Measurements from ENCODE around the gene LEAP2.

The LEAP2 gene

GRCh38 chr5:132883261-132883834 is 9.9 kb downstream of the LEAP2 start:
- peak; percentile 31 for DNase-seq

- no peak for DNase-seq
Observed at GRCh38 chr5:132884548-132884947, 11.1 kb downstream of the LEAP2 start.

- peak; percentile 62 for DNase-seq
Observed at GRCh38 chr5:132886064-132886823, 12.8 kb downstream of the LEAP2 start.

- no peak for DNase-seq
Observed at GRCh38 chr5:132887283-132887682, 13.8 kb downstream of the LEAP2 start.

DNA sequence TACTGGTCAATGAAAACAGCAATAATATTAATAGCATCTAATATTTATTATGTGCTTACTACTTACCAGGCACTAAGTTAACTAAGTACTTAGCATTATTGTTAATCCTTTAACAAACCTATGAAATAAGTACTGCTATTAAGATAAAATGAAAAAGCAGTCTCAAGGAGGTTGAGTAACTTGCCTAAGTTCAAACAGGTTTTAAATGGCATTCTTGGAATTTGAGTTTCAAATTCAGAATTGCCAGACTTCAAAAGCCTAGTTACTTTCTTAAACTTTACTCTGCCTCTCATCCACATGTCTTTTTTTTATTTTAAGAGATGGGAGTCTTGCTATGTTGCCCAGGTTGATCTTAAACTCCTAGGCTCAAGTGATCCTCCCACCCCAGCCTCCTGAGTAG is 16.0 kb downstream of the LEAP2 start:
- no peak for DNase-seq

DNA sequence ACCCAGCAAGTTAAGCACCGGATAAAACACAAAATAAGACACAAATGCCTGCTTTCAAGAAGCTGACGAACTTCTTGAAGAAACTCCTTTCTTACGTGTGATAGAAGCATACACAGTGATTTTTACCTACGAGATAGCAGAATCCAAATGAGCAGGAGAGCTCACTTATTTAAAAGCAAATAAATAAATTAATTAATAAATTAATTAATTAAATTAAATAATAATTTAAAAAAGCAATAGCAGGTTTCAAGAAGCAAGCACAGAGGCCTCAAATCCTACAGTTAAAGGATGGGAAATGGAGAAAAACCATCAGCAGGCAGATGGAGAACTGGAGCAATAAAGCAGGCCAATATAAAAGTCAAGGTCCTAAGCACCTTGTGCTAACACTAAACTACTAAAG is 17.3 kb downstream of the LEAP2 start:
- no peak for DNase-seq

DNA sequence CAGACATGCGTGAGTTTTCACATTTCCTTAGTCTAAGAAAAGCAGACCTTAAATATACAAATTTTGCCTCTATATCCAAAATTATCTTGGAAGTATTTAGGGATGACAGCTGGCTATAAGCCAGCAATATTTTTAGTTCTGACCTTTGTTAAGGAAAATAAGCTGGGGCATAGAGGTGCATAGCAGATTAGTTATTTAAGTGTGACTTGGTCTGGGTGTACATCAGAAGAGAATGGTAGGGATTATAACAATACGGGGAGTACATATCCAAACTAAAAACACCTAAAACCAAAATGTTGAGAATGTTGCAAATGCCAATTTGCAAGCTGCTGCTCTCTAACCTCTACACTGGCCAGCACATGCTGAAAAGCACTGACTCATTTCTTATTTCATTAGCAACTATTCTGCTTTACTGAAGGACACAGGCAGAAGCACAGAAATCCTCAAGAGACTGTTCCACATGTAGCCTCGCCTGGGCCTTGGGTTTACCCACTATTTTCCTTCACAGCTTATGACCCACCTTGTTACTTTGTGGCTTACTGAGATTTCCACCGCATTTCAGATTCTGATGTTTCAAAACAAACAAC is 22.3 kb downstream of the LEAP2 start:
- DNase-seq, result no peak

- DNase-seq, result no peak
Observed at GRCh38 chr5:132896685-132897084, 23.2 kb downstream of the LEAP2 start.

DNA sequence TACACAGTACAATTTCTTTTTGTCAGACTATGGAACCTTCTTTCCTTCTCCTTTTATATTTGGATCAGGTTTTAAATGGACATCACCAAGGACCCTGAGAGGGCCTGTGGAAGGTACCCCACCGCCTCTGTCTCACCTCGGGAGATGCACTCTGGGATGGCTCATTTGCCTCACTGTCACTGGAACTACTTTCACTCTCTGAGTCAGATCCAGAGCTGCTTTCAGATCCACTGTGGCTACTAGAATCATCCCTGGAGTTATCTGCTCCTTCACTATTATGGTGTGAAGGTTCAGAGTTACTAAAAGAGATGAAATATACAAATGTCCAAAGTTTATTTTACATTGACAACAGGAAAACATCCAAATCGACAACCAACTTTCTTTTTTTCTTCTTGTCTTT is 24.6 kb downstream of the LEAP2 start:
- no peak for DNase-seq

DNA sequence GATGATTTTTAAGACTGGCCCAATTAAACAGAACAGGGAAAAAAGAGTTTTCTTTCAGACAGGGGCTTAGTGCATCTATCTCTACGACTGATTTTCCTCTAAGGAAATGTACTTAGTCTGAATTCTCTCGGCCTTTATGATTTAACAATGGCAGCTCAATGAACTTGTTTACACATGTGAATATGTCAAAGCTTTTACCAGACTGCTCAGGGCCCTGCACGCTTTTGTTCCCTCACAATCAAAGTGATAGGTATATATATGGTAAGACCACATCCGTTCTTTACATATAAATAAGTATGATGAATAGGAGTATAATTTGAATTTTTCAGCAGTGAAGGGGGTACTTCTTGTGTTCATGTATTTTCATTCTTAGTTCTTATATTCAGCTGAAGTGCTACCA is 27.6 kb downstream of the LEAP2 start:
- DNase-seq, result no peak

- no peak for DNase-seq
Observed at GRCh38 chr5:132901730-132902129, 28.3 kb downstream of the LEAP2 start.

- no peak for DNase-seq
Observed at GRCh38 chr5:132905938-132906337, 32.5 kb downstream of the LEAP2 start.

DNA sequence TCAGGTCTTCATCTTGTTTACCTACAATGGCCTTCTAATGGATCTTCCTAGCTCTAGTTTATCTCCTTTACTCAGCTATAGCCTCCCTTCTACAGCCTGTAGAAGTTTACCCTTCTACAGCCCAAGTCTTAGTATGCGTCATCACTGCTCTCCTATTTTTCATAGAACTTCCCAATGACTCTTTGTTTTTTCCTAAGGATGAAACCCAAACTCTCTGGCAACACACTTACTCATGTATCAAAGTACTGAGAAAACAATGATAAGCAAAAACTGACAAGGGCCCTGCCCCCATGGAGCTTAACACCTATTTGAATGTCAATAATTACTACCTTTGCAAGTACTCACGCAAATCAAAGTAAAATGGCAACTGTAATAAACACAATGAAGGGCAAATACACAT is 33.7 kb downstream of the LEAP2 start:
- DNase-seq, result no peak

GRCh38 chr5:132909702-132910101 is 36.2 kb downstream of the LEAP2 start:
- no peak for DNase-seq

GRCh38 chr5:132915681-132916080 is 42.2 kb downstream of the LEAP2 start:
- no peak for DNase-seq

DNA sequence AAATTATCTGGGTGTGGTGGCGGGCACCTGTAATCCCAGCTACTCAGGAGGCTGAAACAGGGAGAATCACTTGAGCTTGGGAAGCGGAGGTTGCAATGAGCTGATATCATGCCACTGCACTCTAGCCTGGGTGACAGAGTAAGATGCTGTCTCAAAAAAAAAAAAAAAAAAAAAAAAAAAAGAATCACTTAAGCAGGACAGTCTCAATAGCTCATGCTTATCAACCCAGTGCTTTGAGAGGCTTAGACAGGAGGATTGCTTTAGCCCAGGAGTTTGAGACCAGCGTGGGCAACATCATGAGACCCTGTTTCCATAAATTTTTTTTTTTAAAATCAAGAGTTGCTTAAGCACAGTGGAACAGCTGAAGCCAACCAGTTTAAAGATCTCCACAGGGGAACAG is 42.6 kb downstream of the LEAP2 start:
- DNase-seq, result no peak

Measured in NCI-H526 treated with DMSO at 0.1 percent for 48 hours (cell line).